ENCODE measurements around the gene MOB3B.

The MOB3B gene

GRCh38 chr9:27529316-27530278, at the start of gene MOB3B:
Gene MOB3B (minus strand): TSS chr9:27529814. CDS start chr9:27455550, 74,264 bp downstream.
- peak within 1 kb of the TSS; percentile 71 for H3K4me3 ChIP-seq (ENCODE audit: low read depth, low read length)
- peak; percentile 90 for TF ChIP-seq CTCF (IDR thresholded peaks at IDR 0.05; ENCODE audit: insufficient read depth, low read depth, low read length, missing control alignments)
- DNase-seq (ENCODE audit: low read depth), result peak; percentile 82

DNA sequence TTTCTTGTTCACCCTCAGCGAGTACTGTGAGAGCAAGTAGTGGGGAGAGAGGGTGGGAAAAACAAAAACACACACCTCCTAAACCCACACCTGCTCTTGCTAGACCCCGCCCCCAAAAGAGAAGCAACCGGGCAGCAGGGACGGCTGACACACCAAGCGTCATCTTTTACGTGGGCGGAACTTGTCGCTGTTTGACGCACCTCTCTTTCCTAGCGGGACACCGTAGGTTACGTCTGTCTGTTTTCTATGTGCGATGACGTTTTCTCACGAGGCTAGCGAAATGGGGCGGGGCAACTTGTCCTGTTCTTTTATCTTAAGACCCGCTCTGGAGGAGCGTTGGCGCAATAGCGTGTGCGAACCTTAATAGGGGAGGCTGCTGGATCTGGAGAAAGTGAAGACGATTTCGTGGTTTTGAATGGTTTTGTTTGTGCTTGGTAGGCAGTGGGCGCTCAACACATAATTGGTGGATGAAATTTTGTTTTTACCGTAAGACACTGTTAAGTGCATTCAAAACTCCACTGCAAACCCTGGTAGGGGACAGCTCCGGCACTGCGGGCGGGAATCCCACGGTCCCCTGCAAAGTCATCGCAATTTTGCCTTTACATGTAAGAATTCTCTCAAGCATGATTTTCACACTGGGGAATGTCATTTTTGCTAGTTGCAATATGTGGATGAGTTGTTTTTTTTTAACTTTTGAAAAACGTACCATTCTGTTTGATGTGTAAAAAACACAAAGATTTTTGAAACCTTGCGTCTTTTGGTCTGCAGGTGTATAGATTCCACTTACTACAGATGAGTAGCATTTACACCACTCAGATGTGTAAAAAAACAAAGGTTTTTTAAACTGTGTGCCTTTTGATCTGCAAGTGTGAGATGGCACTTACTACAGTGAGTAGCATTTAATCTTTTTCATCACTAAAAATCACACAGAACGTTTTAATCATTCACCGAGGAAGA, 44.3 kb upstream of the MOB3B start:
- DNase-seq (ENCODE audit: low read depth), result peak; percentile 99
- H3K4me3 ChIP-seq (ENCODE audit: low read depth, low read length), result peak overlapping the region; percentile 82
- no peak for TF ChIP-seq CTCF (IDR thresholded peaks at IDR 0.05; ENCODE audit: insufficient read depth, low read depth, low read length, missing control alignments)

DNA sequence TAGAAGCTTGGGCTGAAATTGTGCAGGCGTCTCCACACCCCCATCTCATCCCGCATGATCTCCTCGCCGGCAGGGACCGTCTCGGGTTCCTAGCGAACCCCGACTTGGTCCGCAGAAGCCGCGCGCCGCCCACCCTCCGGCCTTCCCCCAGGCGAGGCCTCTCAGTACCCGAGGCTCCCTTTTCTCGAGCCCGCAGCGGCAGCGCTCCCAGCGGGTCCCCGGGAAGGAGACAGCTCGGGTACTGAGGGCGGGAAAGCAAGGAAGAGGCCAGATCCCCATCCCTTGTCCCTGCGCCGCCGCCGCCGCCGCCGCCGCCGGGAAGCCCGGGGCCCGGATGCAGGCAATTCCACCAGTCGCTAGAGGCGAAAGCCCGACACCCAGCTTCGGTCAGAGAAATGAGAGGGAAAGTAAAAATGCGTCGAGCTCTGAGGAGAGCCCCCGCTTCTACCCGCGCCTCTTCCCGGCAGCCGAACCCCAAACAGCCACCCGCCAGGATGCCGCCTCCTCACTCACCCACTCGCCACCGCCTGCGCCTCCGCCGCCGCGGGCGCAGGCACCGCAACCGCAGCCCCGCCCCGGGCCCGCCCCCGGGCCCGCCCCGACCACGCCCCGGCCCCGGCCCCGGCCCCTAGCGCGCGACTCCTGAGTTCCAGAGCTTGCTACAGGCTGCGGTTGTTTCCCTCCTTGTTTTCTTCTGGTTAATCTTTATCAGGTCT, 43.5 kb upstream of the MOB3B start, which contains the start of gene C9orf72:
Gene C9orf72, minus strand, starts transcription at position 564 of the 716 bp plus-strand sequence. CDS start 6,361 bp downstream, outside the sequence.
- peak; percentile 83 for DNase-seq (ENCODE audit: low read depth)
- peak within 1 kb of the TSS; percentile 82 for H3K4me3 ChIP-seq (ENCODE audit: low read depth, low read length)
- no peak for TF ChIP-seq CTCF (IDR thresholded peaks at IDR 0.05; ENCODE audit: insufficient read depth, low read depth, low read length, missing control alignments)

- peak overlapping the region; percentile 82 for H3K4me3 ChIP-seq (ENCODE audit: low read depth, low read length)
- peak; percentile 73 for DNase-seq (ENCODE audit: low read depth)
- no peak for TF ChIP-seq CTCF (IDR thresholded peaks at IDR 0.05; ENCODE audit: insufficient read depth, low read depth, low read length, missing control alignments)
Observed at GRCh38 chr9:27572566-27572917, 42.9 kb upstream of the MOB3B start.

DNA sequence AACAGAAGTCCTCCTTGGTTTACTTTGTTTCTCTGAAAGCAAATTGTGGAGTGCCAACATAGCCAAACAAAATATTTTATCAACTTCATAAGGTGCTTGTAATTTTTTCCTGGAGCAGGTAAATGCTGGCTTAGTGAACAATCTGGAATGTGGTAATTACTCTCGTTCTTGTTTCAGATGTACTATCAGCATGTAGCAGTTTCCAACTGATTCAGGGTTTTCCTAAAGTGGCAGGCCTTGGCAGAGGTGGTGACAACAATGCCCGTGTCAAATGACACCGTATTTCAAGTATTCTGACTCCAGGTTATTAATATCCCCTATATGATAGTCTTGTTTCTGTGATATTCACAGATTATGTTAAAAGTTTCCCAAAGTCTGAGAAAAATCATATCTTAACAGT, 42.4 kb upstream of the MOB3B start:
- peak overlapping the region; percentile 82; the same call in 1 of the 2 replicates for H3K4me3 ChIP-seq (ENCODE audit: low read depth, low read length)
- DNase-seq (ENCODE audit: low read depth), result no peak
- TF ChIP-seq CTCF (IDR thresholded peaks at IDR 0.05; ENCODE audit: insufficient read depth, low read depth, low read length, missing control alignments), result no peak

GRCh38 chr9:27571011-27571410, 41.4 kb upstream of the MOB3B start:
- H3K4me3 ChIP-seq (ENCODE audit: low read depth, low read length), result no peak overlapping the region
- DNase-seq (ENCODE audit: low read depth), result no peak
- TF ChIP-seq CTCF (IDR thresholded peaks at IDR 0.05; ENCODE audit: insufficient read depth, low read depth, low read length, missing control alignments), result no peak
